Heart right ventricle (tissue), 16 donors: ENCODE measurements around the gene COX14. TPM values are rescaled to one million over a fixed set of nuclear protein-coding genes. Genes with fewer than 3 reads are reported as not detected.

ENCODE experiments used
- ATAC-seq, 8 donors: fragments of 200-7000 bp; cut with Tn5 transposase; one replicate each; pipeline ENCODE4 v1.9.1; 2020; ENCODE audit warnings: mild to moderate bottlenecking in 8 of 8, moderate library complexity in 8 of 8, moderate number of reproducible peaks in 1 of 8
- DNase-seq, 2 donors: peaks; one replicate each; pipeline ENCODE4 v3.0.0-alpha.2; 2020
- H3K27ac ChIP-seq, 10 donors: fragments of 200-600 bp; sonication (generic) in 2 of 10; one replicate each; pipeline versions ENCODE4 v1.5.0 to v1.8.0; 2020 to 2022; ENCODE audit warnings: mild to moderate bottlenecking in 3 of 10
- H3K27me3 ChIP-seq, 7 donors: fragments of 200-600 bp; one replicate each; pipeline ENCODE4 v1.8.0; 2021 to 2022; ENCODE audit warnings: mild to moderate bottlenecking in 2 of 7
- H3K36me3 ChIP-seq, 9 donors: fragments of 200-600 bp; sonication (generic) in 1 of 9; one replicate each; pipeline versions ENCODE4 v1.5.0 to v1.8.0; 2020 to 2022; ENCODE audit warnings: mild to moderate bottlenecking in 2 of 9
- H3K4me1 ChIP-seq, 9 donors: fragments of 200-600 bp; sonication (generic) in 1 of 9; one replicate each; pipeline versions ENCODE4 v1.5.0 to v1.8.0; 2020 to 2022; ENCODE audit warnings: mild to moderate bottlenecking in 4 of 9
- H3K4me3 ChIP-seq, 10 donors: fragments of 200-600 bp; sonication (generic) in 2 of 10; one replicate each; pipeline versions ENCODE4 v1.5.0 to v1.8.0; 2020 to 2022; ENCODE audit warnings: mild to moderate bottlenecking in 7 of 10, moderate library complexity in 2 of 10
- H3K9me3 ChIP-seq, 11 donors: fragments of 200-600 bp in 10 of 11; sonication (generic) in 2 of 11; one replicate each; pipeline versions ENCODE4 v1.5.0 to v1.8.0; 2013 to 2022; ENCODE audit warnings: mild to moderate bottlenecking in 2 of 11, control low read depth in 1 of 11, moderate library complexity in 1 of 11
- CTCF ChIP-seq, 9 donors: fragments of 200-600 bp; sonication (generic) in 2 of 9; IDR thresholded peaks; one replicate each; pipeline versions ENCODE4 v1.5.0 to v1.8.0; 2021 to 2022; ENCODE audit warnings: antibody characterized with exemption in 9 of 9, mild to moderate bottlenecking in 5 of 9, moderate library complexity in 1 of 9
- WGBS, 2 donors: extraction: QIAGEN DNeasy Blood & Tissue Kit; methylation state at CpG; one replicate each; pipeline ENCODE4 v1.1.7; 2013; ENCODE audit warnings: inconsistent platforms in 1 of 2; 5-methylcytosine and 5-hydroxymethylcytosine counted together
- intact Hi-C, 10 donors: fragments of 100-400 bp; cut with DNase I; formaldehyde crosslinking; loops; one replicate each; pipeline versions ENCODE4 v1.11.1 to v1.14.2; 2022
- polyA plus RNA-seq, 2 donors: library from polyadenylated mRNA; stranded (reverse); fragments of 200-250 nt; gene quantifications; one replicate each; pipeline ENCODE4 v1.2.3, GENCODE V29; 2013
- total RNA-seq, 10 donors: library from RNA; stranded (reverse); fragmentation: NEBNext Ultra II Directional in 3 of 10; extraction: Animal tissue kit (Norgen Biotek cat#: 25700) in 3 of 10; gene quantifications; one replicate each; pipeline versions ENCODE4 v1.2.1 to v1.2.4, GENCODE V29; 2021 to 2023
- donor health status: Arrhythmogenic right ventricular cardiomyopathy.
- donor health status: ischemic (EF 13 %, LVEDD 7.1; RV severe dilation, severe dysfunction).
- donor health status: healthy with polysubstance abuse.
- donor health status: DM: no; HTN: yes; CAD: no.
- donor health status: DM: no; HTN: no; CAD: no.
- donor health status: ischemic (EF 25% LVEDD 6.9; RV normal size, moderate dysfunction).
- donor health status: ischemic (EF 25% LVEDD 5.7; RV mildly dilated, moderate dysfunction).
- donor health status: healthy.
- donor health status: DM: yes; HTN: yes; CAD: no.
- donor health status: Ischemic cardiomyopathy.
- donor health status: ischemic (EF 35%, LVEDD 5.7; RV mildly dilated, moderate dysfunction).
- donor health status: nonischemic (EF 11% LVEDD 7.7; RV severe dilation, severe dysfunction).
- donor health status: DM: yes; HTN: yes; CAD: no.
- donor health status: PGD.
- donor health status: ischemic (EF 29% LVEDD 5.4; RV normal size, mild dysfunction).
- donor health status: nonischemic (EF 23%, LVEDD 6.1; RV moderate dilation, normal function).

COX14 gene
- total and polyA plus RNA-seq, 12 donors: 93.8 to 239 (median 165) TPM

DNA sequence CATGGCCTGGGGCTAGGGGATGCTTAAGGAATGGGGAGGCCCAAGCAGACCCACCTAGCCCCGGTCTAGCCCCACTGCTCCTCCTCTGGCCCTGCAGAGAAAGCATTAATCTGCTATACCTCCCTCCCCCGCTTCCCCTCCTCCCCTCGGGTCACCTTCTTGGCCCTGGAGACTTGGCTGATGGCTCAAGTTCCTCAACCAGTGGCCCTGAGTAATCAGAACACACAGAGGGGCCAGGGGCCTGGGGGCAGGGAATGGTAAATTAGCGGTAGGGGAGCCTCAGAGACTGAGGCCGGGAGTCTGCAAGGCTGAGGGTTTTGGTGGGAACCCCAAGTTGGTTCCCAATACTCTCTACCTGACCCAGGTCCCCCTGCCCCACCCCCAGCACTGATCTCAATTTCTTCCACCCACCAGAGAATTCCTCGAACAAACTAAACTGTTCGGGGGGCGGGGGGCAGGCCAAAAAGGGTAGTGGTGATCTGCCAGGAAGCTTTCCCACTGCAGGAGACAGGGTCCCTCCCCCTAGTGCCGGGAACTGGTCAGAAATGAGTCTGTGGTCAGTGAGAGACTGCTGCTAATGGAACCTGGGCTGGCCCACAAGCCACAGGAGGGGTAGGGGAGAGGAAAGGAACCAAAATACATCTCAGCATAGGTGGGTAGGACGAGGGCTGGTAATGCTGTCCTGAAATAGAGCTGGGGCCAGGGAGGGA lies 39.7 kb upstream of the COX14 start:
- H3K4me3 ChIP-seq: no peak overlapping the region
- H3K27me3 ChIP-seq: no peaks in the 10 kb centered on the region
- peaks cover 3 to 15% (median 6%) of the 10 kb centered on the region in 9 donors for H3K4me1 ChIP-seq
- H3K36me3 ChIP-seq: no peaks in the 10 kb centered on the region
- DNase-seq (no peak), ATAC-seq (no peak)
- no peak for TF ChIP-seq CTCF (IDR thresholded peaks at IDR 0.05)
- 75 to 78% methylated on average over 10 of the region's 10 CpGs for WGBS, 2 donors
- no peak overlapping the region for H3K27ac ChIP-seq
- intact Hi-C loops: loop anchor here in 7 of 10 donors (5.0 to 10.0 kb wide), 5 partner anchors 35 to 295 kb away; no protein-coding TSS in a partner anchor
- H3K9me3 ChIP-seq: no peaks in the 10 kb centered on the region

GRCh38 chr12:50073206-50073605 lies 38.8 kb upstream of the COX14 start:
- Histone ChIP-seq H3K36me3 (no peaks in the 10 kb centered on the region), H3K9me3 (no peaks in the 10 kb centered on the region), H3K27ac (no peak overlapping the region), H3K4me3 (no peak overlapping the region), H3K27me3 (no peaks in the 10 kb centered on the region), H3K4me1 (peaks cover 3 to 15% (median 6%) of the 10 kb centered on the region in 9 donors)
- intact Hi-C loops: loop anchor here in 7 of 10 donors (5.0 to 10.0 kb wide), 5 partner anchors 36 to 296 kb away; no protein-coding TSS in a partner anchor
- ATAC-seq (no peak), DNase-seq (no peak)
- no peak for TF ChIP-seq CTCF (IDR thresholded peaks at IDR 0.05)
- WGBS, 2 donors: 91 to 93% methylated on average over 7 of the region's 7 CpGs

- Histone ChIP-seq H3K4me3 (no peak overlapping the region), H3K4me1 (peaks cover 3 to 15% (median 6%) of the 10 kb centered on the region in 9 donors), H3K36me3 (no peaks in the 10 kb centered on the region), H3K9me3 (no peaks in the 10 kb centered on the region), H3K27ac (no peak overlapping the region), H3K27me3 (no peaks in the 10 kb centered on the region)
- DNase-seq: no peak
- intact Hi-C loops: loop anchor here in 7 of 10 donors (1.0 to 10.0 kb wide), 6 partner anchors 36 to 296 kb away; no protein-coding TSS in a partner anchor
- no peak for ATAC-seq
- 83 to 86% methylated on average over 10 of the region's 10 CpGs for WGBS, 2 donors
- TF ChIP-seq CTCF (IDR thresholded peaks at IDR 0.05): no peak
These were observed 38.3 kb upstream of the COX14 start for GRCh38 chr12:50073712-50074111.

DNA sequence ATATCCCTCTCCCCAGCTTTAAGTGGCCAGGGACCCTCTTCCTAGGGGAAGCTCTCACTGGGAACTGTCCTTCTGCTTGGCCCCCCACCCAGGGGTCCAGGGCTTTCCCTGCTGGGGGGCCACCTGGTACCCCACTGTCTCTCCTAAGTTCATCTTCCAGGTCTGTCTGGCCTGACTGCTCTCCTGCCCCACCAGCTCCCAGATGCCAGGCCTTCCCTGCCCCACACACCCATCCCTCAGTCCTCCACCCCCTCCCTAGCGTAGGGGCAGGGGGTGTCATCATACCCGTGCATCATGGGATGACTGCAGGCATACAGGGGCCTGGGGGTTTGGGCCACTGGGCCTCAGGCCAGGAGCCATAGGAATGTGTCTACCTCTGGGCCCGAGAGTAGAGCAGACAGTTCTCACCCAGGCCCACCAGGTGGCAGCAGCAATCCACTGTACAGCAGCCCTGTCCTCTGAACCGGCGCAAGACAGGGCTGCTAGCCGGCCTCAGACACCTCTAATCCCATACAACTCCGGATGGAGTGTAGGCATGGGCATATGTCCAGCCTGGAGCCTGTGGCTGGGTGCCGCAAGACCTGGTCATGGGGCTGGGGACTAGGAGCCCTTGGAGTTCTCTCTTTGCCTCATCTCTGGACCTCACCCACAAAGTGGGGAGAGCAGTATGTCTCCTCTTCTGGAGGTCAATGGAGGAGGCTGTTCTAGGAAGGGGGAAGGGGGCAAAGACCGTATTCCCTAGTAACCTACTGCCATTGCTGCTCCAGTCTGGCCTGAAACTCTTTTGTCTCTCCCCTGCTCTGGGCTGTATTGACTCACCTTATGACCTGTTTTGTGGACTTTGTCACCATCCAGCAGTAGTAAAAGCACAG lies 36.9 kb upstream of the COX14 start:
- H3K4me1 ChIP-seq: peaks cover 3 to 13% (median 6%) of the 10 kb centered on the region in 9 donors
- peak; percentile 84 to 92 (median 88) for ATAC-seq
- H3K27ac ChIP-seq: no peak overlapping the region
- TF ChIP-seq CTCF (IDR thresholded peaks at IDR 0.05): peak; percentile 76 to 97 (median 94)
- 6 to 11% methylated on average over 9 of the region's 9 CpGs for WGBS, 2 donors
- peak; percentile 84 to 85 for DNase-seq
- intact Hi-C loops: loop anchor here in 9 of 10 donors (1.0 to 10.0 kb wide), 9 partner anchors 38 to 298 kb away; no protein-coding TSS in a partner anchor
- no peaks in the 10 kb centered on the region for H3K27me3 ChIP-seq
- H3K9me3 ChIP-seq: no peaks in the 10 kb centered on the region
- no peak overlapping the region for H3K4me3 ChIP-seq
- no peaks in the 10 kb centered on the region for H3K36me3 ChIP-seq
